ENCODE data around the gene VAT1L.

GRCh38 chr16:77790912-77791311, 2.5 kb downstream of the VAT1L start:
- no peak for TF ChIP-seq CTCF (IDR thresholded peaks at IDR 0.05)
- TF ChIP-seq POLR2A (IDR thresholded peaks at IDR 0.05), result no peak

Measured in Peyer's patch (tissue), 4 donors.